PC-9 (cell line): Measurements from ENCODE around the gene TES. TPM values are rescaled to one million over a fixed set of nuclear protein-coding genes. Genes with fewer than 3 reads are reported as not detected.

Experiments used
- BruUV-seq: library from RNA; stranded (reverse); fragments of 400-500 nt; replicated peaks from 2 replicates; lab custom pipeline; 2021; lab: Mats Ljungman, UMichigan
- CTCF ChIA-PET: fragments of 300-600 bp; sonication (Branson Sonifier 250); formaldehyde crosslinking; loops from one replicate; lab custom pipeline; 2022; ENCODE audit warnings: antibody characterized with exemption; lab: Charles Lee
- POLR2A ChIA-PET: fragments of 300-600 bp; sonication (Branson Sonifier 250); formaldehyde crosslinking; loops from one replicate; lab custom pipeline; 2022; ENCODE audit warnings: antibody characterized with exemption; ENCODE audit not compliant: unreplicated experiment; lab: Charles Lee
- DNase-seq, 2 experiments: peaks; one replicate each; pipeline versions ENCODE4 v3.0.0 to v3.0.0-alpha.2; 2015 to 2022; ENCODE audit warnings: mixed read lengths in 1 of 2
- H2AFZ ChIP-seq: fragments of 200-600 bp; sonication (generic); 2 replicates; pipeline ENCODE4 v1.8.1; 2017; ENCODE audit warnings: antibody characterized with exemption
- H3F3A ChIP-seq: fragments of 200-600 bp; sonication (generic); 2 replicates; pipeline ENCODE4 v1.8.1; 2017; ENCODE audit warnings: antibody characterized with exemption, mild to moderate bottlenecking, low read depth; ENCODE audit not compliant: insufficient read depth
- H3K27ac ChIP-seq: fragments of 200-600 bp; sonication (generic); 2 replicates; pipeline ENCODE4 v1.6.1; 2016; ENCODE audit warnings: mixed run types
- H3K27me3 ChIP-seq: fragments of 200-600 bp; sonication (generic); 2 replicates; pipeline ENCODE4 v1.6.1; 2016; ENCODE audit warnings: low read depth, mixed run types; ENCODE audit not compliant: insufficient read depth
- H3K36me3 ChIP-seq: fragments of 200-600 bp; sonication (generic); 2 replicates; pipeline ENCODE4 v1.6.1; 2016; ENCODE audit warnings: low read depth, mixed run types
- H3K4me1 ChIP-seq: fragments of 200-600 bp; sonication (generic); replicated peaks from 2 replicates; pipeline ENCODE4 v1.6.1; 2016; ENCODE audit warnings: mixed run types; ENCODE audit not compliant: insufficient read depth
- H3K4me2 ChIP-seq: fragments of 200-600 bp; sonication (generic); 2 replicates; pipeline ENCODE4 v1.6.1; 2017; ENCODE audit warnings: mixed run types
- H3K4me3 ChIP-seq: fragments of 200-600 bp; sonication (generic); 2 replicates; pipeline ENCODE4 v1.6.1; 2016; ENCODE audit warnings: mixed run types
- H3K79me2 ChIP-seq: fragments of 200-600 bp; sonication (generic); 2 replicates; pipeline ENCODE4 v1.6.1; 2017; ENCODE audit warnings: low read depth, mixed run types
- H3K9me2 ChIP-seq: fragments of 200-600 bp; sonication (generic); 2 replicates; pipeline ENCODE4 v1.8.1; 2017; ENCODE audit warnings: mild to moderate bottlenecking; ENCODE audit not compliant: insufficient read depth
- H3K9me3 ChIP-seq: fragments of 200-600 bp; sonication (generic); 2 replicates; pipeline ENCODE4 v1.8.1; 2016; ENCODE audit warnings: low read depth; ENCODE audit not compliant: insufficient read depth
- H4K20me1 ChIP-seq: fragments of 200-600 bp; sonication (generic); 2 replicates; pipeline ENCODE4 v1.8.1; 2017; ENCODE audit not compliant: insufficient read depth
- CTCF ChIP-seq: fragments of 200-600 bp; sonication (generic); conservative IDR thresholded peaks from 2 replicates; pipeline ENCODE4 v1.6.1; 2017; ENCODE audit warnings: mixed run types, antibody characterized with exemption, mild to moderate bottlenecking, moderate library complexity
- EZH2 ChIP-seq: fragments of 200-600 bp; sonication (generic); IDR thresholded peaks from 2 replicates; pipeline ENCODE4 v1.8.0; 2017; ENCODE audit warnings: antibody characterized with exemption, low read depth
- intact Hi-C: fragments of 100-400 bp; cut with micrococcal nuclease; formaldehyde crosslinking; loops from one replicate; pipeline ENCODE4 v1.10.0; 2022; ENCODE audit not compliant: unreplicated experiment
- total RNA-seq: library from RNA; stranded (reverse); gene quantifications from 2 replicates; pipeline ENCODE4 v1.2.3, GENCODE V29; 2021

The TES gene
- total RNA-seq, 1 experiment from 2014 or later = 210 TPM

GRCh38 chr7:116246357-116246756 is 36.0 kb downstream of the TES start:
- Histone ChIP-seq H3K4me3 (no peak overlapping the region), H3K27ac (no peak overlapping the region), H3K9me3 (peaks cover 12% of the 10 kb centered on the region; the same call in 1 of the 2 replicates), H3K4me1 (no peaks in the 10 kb centered on the region), H4K20me1 (peaks cover 8% of the 10 kb centered on the region), H3F3A (peaks cover 21% of the 10 kb centered on the region; the same call in 1 of the 2 replicates), H3K36me3 (peaks cover 46% of the 10 kb centered on the region), H3K9me2 (no peaks in the 10 kb centered on the region), H3K79me2 (peaks cover 14% of the 10 kb centered on the region), H3K27me3 (no peaks in the 10 kb centered on the region), H2AFZ (no peak overlapping the region), H3K4me2 (no peak overlapping the region)
- BruUV-seq = no TSS peak
- intact Hi-C loops = no loop called here
- ChIA-PET CTCF (no interaction called here), POLR2A (no interaction called here)
- no peak for DNase-seq
- TF ChIP-seq EZH2 = no peak
- TF ChIP-seq CTCF = no peak

- Histone ChIP-seq H3F3A (peaks cover 6% of the 10 kb centered on the region; the same call in 1 of the 2 replicates), H4K20me1 (peaks cover 6% of the 10 kb centered on the region), H3K4me2 (no peak overlapping the region), H3K36me3 (peaks cover 56% of the 10 kb centered on the region), H3K27me3 (no peaks in the 10 kb centered on the region), H2AFZ (no peak overlapping the region), H3K27ac (no peak overlapping the region), H3K79me2 (peaks cover 14% of the 10 kb centered on the region), H3K9me3 (no peaks in the 10 kb centered on the region), H3K9me2 (no peaks in the 10 kb centered on the region), H3K4me1 (no peaks in the 10 kb centered on the region), H3K4me3 (no peak overlapping the region)
- CTCF ChIA-PET = no interaction called here
- peak in 1 of 2 experiments; percentile 36 for DNase-seq
- TF ChIP-seq EZH2 = no peak
- peak; percentile 50 for TF ChIP-seq CTCF
- no TSS peak for BruUV-seq
- intact Hi-C loops = no loop called here
- POLR2A ChIA-PET = interaction anchor here (0.6 kb wide), 1 partner anchor 22 kb away, joined by 3 read pairs; no protein-coding TSS in a partner anchor
Observed at GRCh38 chr7:116249969-116250553, 39.7 kb downstream of the TES start.

GRCh38 chr7:116251675-116252074 is 41.3 kb downstream of the TES start:
- BruUV-seq = no TSS peak
- H3K4me1 ChIP-seq = no peaks in the 10 kb centered on the region
- H3K27ac ChIP-seq = no peak overlapping the region
- DNase-seq = no peak
- CTCF ChIA-PET = interaction anchor here (0.7 kb wide), 1 partner anchor 71 kb away, joined by 3 read pairs; no protein-coding TSS in a partner anchor
- no peaks in the 10 kb centered on the region for H3K9me2 ChIP-seq
- no peak overlapping the region for H3K4me2 ChIP-seq
- intact Hi-C loops = no loop called here
- no peak for TF ChIP-seq CTCF
- peaks cover 14% of the 10 kb centered on the region for H3K79me2 ChIP-seq
- peaks cover 6% of the 10 kb centered on the region for H4K20me1 ChIP-seq
- POLR2A ChIA-PET = no interaction called here
- no peaks in the 10 kb centered on the region for H3K27me3 ChIP-seq
- H3K9me3 ChIP-seq = no peaks in the 10 kb centered on the region
- no peak overlapping the region for H2AFZ ChIP-seq
- H3F3A ChIP-seq = peaks cover 17% of the 10 kb centered on the region; the same call in 1 of the 2 replicates
- no peak overlapping the region for H3K4me3 ChIP-seq
- peaks cover 59% of the 10 kb centered on the region for H3K36me3 ChIP-seq
